HG03575 (cell line): ENCODE results near the gene RFWD3.
"Not testable (repeated sequence)": the region's sequence is repeated elsewhere in the genome, so short reads cannot be mapped to it uniquely, and the experiment has no call there.

Experiments used
- ATAC-seq: cut with Tn5 transposase; IDR thresholded peaks from one replicate; pipeline ENCODE4 v1.9.1; 2021; ENCODE audit not compliant: unreplicated experiment, insufficient number of reproducible peaks, low FRiP score; ENCODE audit errors: extremely low read depth

The RFWD3 gene

GRCh38 chr16:74668877-74669276, 2.2 kb upstream of the RFWD3 start:
- ATAC-seq, result not testable (repeated sequence)

- ATAC-seq, result no peak
Measured at GRCh38 chr16:74667255-74667700, 601 bp upstream of the RFWD3 start.

- no peak for ATAC-seq
Measured at GRCh38 chr16:74666010-74666421, 661 bp downstream of the RFWD3 start.

- no peak for ATAC-seq
Measured at GRCh38 chr16:74661064-74661463, 5.6 kb downstream of the RFWD3 start.

- no peak for ATAC-seq
Measured at GRCh38 chr16:74660383-74660782, 6.3 kb downstream of the RFWD3 start.

GRCh38 chr16:74659041-74659440, 7.6 kb downstream of the RFWD3 start:
- ATAC-seq, result no peak

GRCh38 chr16:74657870-74658642, 8.6 kb downstream of the RFWD3 start:
- no peak for ATAC-seq

- ATAC-seq, result no peak
Measured at GRCh38 chr16:74654536-74655050, 12.1 kb downstream of the RFWD3 start.

GRCh38 chr16:74652883-74653282, 13.8 kb downstream of the RFWD3 start:
- not testable (repeated sequence) for ATAC-seq

GRCh38 chr16:74652249-74652648, 14.4 kb downstream of the RFWD3 start:
- no peak for ATAC-seq

GRCh38 chr16:74651841-74652240, 14.8 kb downstream of the RFWD3 start:
- ATAC-seq, result no peak

- no peak for ATAC-seq
Measured at GRCh38 chr16:74650966-74651567, 15.6 kb downstream of the RFWD3 start.

GRCh38 chr16:74649839-74650504, 16.7 kb downstream of the RFWD3 start:
- no peak for ATAC-seq

GRCh38 chr16:74641969-74642368, 24.7 kb downstream of the RFWD3 start:
- no peak for ATAC-seq

GRCh38 chr16:74637742-74638453, 28.8 kb downstream of the RFWD3 start:
- ATAC-seq, result no peak

GRCh38 chr16:74635303-74635702, 31.4 kb downstream of the RFWD3 start:
- no peak for ATAC-seq

GRCh38 chr16:74633686-74634085, 33.0 kb downstream of the RFWD3 start:
- ATAC-seq, result no peak

- ATAC-seq, result no peak
Measured at GRCh38 chr16:74627506-74628220, 39.0 kb downstream of the RFWD3 start.
